Mesothelial cell of epicardium (in vitro differentiated cells): ENCODE data around the gene CEMIP2. TPM values are rescaled to one million over a fixed set of nuclear protein-coding genes. Genes with fewer than 3 reads are reported as not detected.

Experiments used
- DNase-seq, 2 experiments: peaks; one replicate each; pipeline ENCODE4 v3.0.0; 2021; ENCODE audit warnings: low spot score in 2 of 2; ENCODE audit not compliant: unreplicated experiment in 2 of 2
- H3K27ac Mint-ChIP-seq: 2 replicates; pipeline ENCODE4 v1.8.0; 2021; ENCODE audit warnings: mixed read lengths
- H3K27me3 Mint-ChIP-seq: 2 replicates; pipeline ENCODE4 v1.8.0; 2021; ENCODE audit warnings: low read depth, mixed read lengths
- H3K36me3 Mint-ChIP-seq: 2 replicates; pipeline ENCODE4 v1.8.0; 2021; ENCODE audit warnings: mixed read lengths
- H3K4me1 Mint-ChIP-seq: 2 replicates; pipeline ENCODE4 v1.8.0; 2021; ENCODE audit warnings: mixed read lengths
- H3K4me3 Mint-ChIP-seq: 2 replicates; pipeline ENCODE4 v1.8.0; 2021; ENCODE audit warnings: mild to moderate bottlenecking, moderate library complexity, mixed read lengths
- H3K9me3 Mint-ChIP-seq: 2 replicates; pipeline ENCODE4 v1.8.0; 2021; ENCODE audit warnings: mixed read lengths
- total RNA-seq: library from RNA; stranded (reverse); gene quantifications from 3 replicates; pipeline ENCODE4 v1.2.1, GENCODE V29; 2021
- TF ChIP-seq, protein P1 (sequence below): fragments of 200-600 bp; sonication (generic); IDR thresholded peaks from one replicate; pipeline ENCODE4 v1.5.0; 2021; ENCODE audit warnings: antibody characterized with exemption; ENCODE audit not compliant: unreplicated experiment

Gene CEMIP2
- total RNA-seq, 1 donor from 2014 or later, result 122 TPM

DNA sequence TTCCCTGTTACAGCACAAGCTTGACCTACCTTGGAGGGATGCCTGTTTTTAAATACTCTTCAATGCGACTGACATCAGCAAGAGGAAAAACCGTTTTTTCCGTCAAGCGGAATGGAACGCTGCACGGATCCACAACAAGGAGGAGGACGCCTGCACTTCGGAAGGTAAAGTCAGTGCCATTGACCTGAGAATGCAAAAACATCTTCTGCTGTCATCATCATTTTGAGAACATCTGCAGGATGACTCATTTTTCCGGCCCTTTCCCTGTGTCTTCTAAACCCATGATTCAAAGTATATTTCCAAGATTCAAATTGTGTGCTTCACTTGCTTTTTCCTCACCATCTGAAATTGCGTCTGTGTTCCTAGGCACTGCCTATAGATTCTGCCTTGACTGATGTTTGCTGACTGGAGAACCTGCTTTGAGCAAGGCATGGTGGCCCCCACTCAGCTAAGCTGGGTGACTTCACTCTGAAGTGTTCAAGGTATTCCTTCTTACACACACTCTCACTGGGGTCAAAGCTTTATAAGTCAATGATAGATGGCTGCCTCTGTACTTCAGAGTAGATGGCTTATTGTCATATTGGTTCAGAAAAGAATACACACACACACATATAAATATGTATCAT is 78.1 kb downstream of the CEMIP2 start:
- peak overlapping the region; percentile 32 for H3K27ac Mint-ChIP-seq
- no peaks in the 10 kb centered on the region for H3K9me3 Mint-ChIP-seq

DNA sequence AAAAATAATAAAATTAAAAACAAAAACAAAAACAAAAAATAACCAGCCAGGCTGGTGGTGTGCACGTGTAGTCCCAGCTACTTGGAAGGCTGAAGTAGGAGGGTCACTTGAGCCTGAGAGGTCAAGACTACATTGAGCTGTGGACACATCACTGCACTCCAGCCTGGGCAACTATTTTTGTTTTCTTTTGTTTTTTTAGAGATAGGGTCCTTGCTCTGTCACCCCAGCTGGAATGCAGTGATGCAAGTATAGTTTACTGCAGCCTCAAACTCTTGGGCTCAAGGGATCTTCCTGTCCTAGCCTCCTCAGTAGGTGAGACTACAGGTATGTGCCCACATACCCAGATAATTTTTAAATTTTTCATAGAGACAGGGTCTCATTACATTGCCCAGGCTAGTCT is 80.6 kb downstream of the CEMIP2 start:
- no peaks in the 10 kb centered on the region for H3K9me3 Mint-ChIP-seq
- H3K27ac Mint-ChIP-seq, result no peak overlapping the region
- peaks cover 28% of the 10 kb centered on the region for H3K36me3 Mint-ChIP-seq
- no peak for DNase-seq
- peaks cover 38% of the 10 kb centered on the region for H3K4me1 Mint-ChIP-seq
- H3K27me3 Mint-ChIP-seq, result no peaks in the 10 kb centered on the region
- no peak overlapping the region for H3K4me3 Mint-ChIP-seq
- TF ChIP-seq, protein P1, sequence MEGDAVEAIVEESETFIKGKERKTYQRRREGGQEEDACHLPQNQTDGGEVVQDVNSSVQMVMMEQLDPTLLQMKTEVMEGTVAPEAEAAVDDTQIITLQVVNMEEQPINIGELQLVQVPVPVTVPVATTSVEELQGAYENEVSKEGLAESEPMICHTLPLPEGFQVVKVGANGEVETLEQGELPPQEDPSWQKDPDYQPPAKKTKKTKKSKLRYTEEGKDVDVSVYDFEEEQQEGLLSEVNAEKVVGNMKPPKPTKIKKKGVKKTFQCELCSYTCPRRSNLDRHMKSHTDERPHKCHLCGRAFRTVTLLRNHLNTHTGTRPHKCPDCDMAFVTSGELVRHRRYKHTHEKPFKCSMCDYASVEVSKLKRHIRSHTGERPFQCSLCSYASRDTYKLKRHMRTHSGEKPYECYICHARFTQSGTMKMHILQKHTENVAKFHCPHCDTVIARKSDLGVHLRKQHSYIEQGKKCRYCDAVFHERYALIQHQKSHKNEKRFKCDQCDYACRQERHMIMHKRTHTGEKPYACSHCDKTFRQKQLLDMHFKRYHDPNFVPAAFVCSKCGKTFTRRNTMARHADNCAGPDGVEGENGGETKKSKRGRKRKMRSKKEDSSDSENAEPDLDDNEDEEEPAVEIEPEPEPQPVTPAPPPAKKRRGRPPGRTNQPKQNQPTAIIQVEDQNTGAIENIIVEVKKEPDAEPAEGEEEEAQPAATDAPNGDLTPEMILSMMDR, result no peak

More for the DNA sequence above, 78.1 kb downstream of the CEMIP2 start:
- Mint-ChIP-seq H3K4me1 (peaks cover 17% of the 10 kb centered on the region), H3K27me3 (no peaks in the 10 kb centered on the region), H3K4me3 (no peak overlapping the region), H3K36me3 (peaks cover 36% of the 10 kb centered on the region)
- DNase-seq, result no peak
- TF ChIP-seq, protein P1, result no peak

DNA sequence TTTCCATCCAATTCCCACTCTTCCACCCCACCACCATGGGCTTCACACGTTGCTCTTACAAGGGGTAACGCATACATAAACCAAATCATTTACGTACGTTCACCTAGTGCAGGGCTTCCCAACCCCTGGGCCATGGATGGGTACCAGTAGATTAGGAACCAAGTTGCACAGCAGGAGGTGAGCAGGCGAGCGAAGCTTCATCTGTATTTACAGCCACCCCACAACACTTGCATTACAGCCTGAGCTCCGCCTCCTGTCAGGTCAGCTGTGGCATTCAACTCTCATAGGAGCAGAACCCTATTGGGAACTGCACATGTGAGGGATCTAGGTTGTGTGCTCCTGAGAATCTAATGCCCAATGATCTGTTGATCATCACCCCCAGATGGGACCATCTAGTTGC is 82.3 kb downstream of the CEMIP2 start:
- Mint-ChIP-seq H3K4me3 (no peak overlapping the region), H3K4me1 (peaks cover 51% of the 10 kb centered on the region), H3K36me3 (peaks cover 26% of the 10 kb centered on the region), H3K9me3 (no peaks in the 10 kb centered on the region), H3K27me3 (no peaks in the 10 kb centered on the region), H3K27ac (peak overlapping the region; percentile 72)
- no peak for DNase-seq
- TF ChIP-seq, protein P1, result no peak

DNA sequence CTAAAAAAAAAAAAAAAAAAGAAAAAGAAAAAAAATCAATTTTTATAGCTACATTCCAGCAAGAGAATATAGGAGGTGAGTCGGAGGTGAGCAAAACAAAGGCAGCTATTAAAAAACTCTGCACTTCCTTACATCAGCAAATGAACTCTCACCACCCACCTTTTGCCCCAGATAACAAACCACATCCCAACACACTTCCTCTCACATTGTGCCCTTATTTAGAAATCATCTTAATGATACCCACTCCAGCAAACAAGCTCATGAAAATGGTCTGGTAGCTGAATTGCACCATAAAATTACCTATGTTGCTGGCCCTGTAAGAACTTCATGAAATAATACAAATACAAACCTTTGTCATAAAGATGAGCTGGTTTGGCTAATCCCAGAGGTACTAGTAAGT is 82.9 kb downstream of the CEMIP2 start:
- Mint-ChIP-seq H3K4me1 (peaks cover 56% of the 10 kb centered on the region), H3K9me3 (no peaks in the 10 kb centered on the region), H3K27me3 (no peaks in the 10 kb centered on the region), H3K4me3 (no peak overlapping the region), H3K36me3 (peaks cover 22% of the 10 kb centered on the region), H3K27ac (peak overlapping the region; percentile 51)
- DNase-seq, result no peak
- TF ChIP-seq, protein P1, result no peak

DNA sequence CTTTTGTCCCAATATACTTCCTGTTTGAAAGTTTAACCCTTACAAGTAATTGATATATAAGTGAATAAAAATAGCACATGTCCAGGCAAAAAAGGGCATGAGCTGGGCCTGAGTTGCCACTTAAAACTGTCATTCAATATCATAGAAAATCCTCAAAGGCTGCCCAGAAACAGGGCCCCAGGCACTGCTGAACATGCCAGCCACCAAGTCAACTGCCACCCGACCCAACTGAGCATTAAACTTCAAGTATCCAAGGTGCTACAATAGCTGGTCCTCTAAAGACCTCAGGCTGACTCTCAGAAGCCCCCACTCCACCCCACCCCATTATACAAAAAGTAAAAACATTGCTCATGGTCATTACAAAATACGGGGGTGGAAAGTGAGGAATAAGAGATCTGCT is 83.7 kb downstream of the CEMIP2 start:
- Mint-ChIP-seq H3K36me3 (peaks cover 15% of the 10 kb centered on the region), H3K27me3 (no peaks in the 10 kb centered on the region), H3K4me3 (no peak overlapping the region), H3K27ac (peak overlapping the region; percentile 89), H3K9me3 (no peaks in the 10 kb centered on the region), H3K4me1 (peaks cover 65% of the 10 kb centered on the region)
- TF ChIP-seq, protein P1, result no peak
- no peak for DNase-seq
